Activated T-helper 1 cell treated with anti-CD3 and anti-CD28 coated beads, Interleukin-12 subunit alpha, Interleukin-12 subunit beta, Interleukin-2, Interleukin-4 antibody, amounts not matched to agents 30 ng/mL and 10 ng/mL and 1 ng/mL, durations not matched to agents 14 hours and 24 hours and 36 hours (primary cell): ENCODE measurements around the gene GGNBP2. TPM values are rescaled to one million over a fixed set of nuclear protein-coding genes. Genes with fewer than 3 reads are reported as not detected.

Experiments
- DNase-seq: peaks from one replicate; pipeline ENCODE4 v3.0.0; 2021; ENCODE audit warnings: low spot score
- H3K27ac Mint-ChIP-seq: one replicate; pipeline ENCODE4 v1.8.0; 2021; ENCODE audit warnings: mild to moderate bottlenecking, mixed read lengths
- H3K27me3 Mint-ChIP-seq: one replicate; pipeline ENCODE4 v1.8.0; 2022; ENCODE audit warnings: mild to moderate bottlenecking, moderate library complexity, mixed read lengths; ENCODE audit not compliant: insufficient read depth
- H3K36me3 Mint-ChIP-seq: one replicate; pipeline ENCODE4 v1.8.0; 2021; ENCODE audit warnings: low read depth, mixed read lengths
- H3K4me1 Mint-ChIP-seq: one replicate; pipeline ENCODE4 v1.8.0; 2021; ENCODE audit warnings: low read depth, mixed read lengths
- H3K4me3 Mint-ChIP-seq: one replicate; pipeline ENCODE4 v1.8.0; 2021; ENCODE audit warnings: mild to moderate bottlenecking, moderate library complexity, mixed read lengths
- H3K9me3 Mint-ChIP-seq: one replicate; pipeline ENCODE4 v1.8.0; 2021; ENCODE audit warnings: mixed read lengths
- intact Hi-C: fragments of 100-400 bp; cut with micrococcal nuclease; formaldehyde crosslinking; loops from one replicate; pipeline ENCODE4 v1.15.1; 2024
- total RNA-seq: library from RNA; stranded (reverse); gene quantifications from 2 replicates; pipeline ENCODE4 v1.2.3, GENCODE V29; 2022

GGNBP2 gene
- total RNA-seq, 1 donor from 2014 or later = 77.1 TPM

GRCh38 chr17:36546418-36547093 is 1.8 kb downstream of the GGNBP2 start:
- Mint-ChIP-seq H3K36me3 (peaks cover 21% of the 10 kb centered on the region), H3K4me1 (peaks cover 39% of the 10 kb centered on the region), H3K9me3 (no peaks in the 10 kb centered on the region), H3K27me3 (no peaks in the 10 kb centered on the region), H3K27ac (peak overlapping the region; percentile 92), H3K4me3 (peak overlapping the region; percentile 87)
- intact Hi-C loops = loop anchor here (5.0 kb wide), 2 partner anchors 176 to 1061 kb away; partner anchors contain the start of gene SYNRG
- no peak for DNase-seq

GRCh38 chr17:36547776-36548175 is 3.1 kb downstream of the GGNBP2 start:
- no peaks in the 10 kb centered on the region for H3K27me3 Mint-ChIP-seq
- H3K9me3 Mint-ChIP-seq = no peaks in the 10 kb centered on the region
- peaks cover 21% of the 10 kb centered on the region for H3K36me3 Mint-ChIP-seq
- H3K4me1 Mint-ChIP-seq = peaks cover 44% of the 10 kb centered on the region
- intact Hi-C loops = loop anchor here (5.0 kb wide), 2 partner anchors 175 to 1060 kb away; partner anchors contain the start of gene SYNRG
- H3K27ac Mint-ChIP-seq = peak overlapping the region; percentile 68
- H3K4me3 Mint-ChIP-seq = peak overlapping the region; percentile 87
- DNase-seq = no peak

DNA sequence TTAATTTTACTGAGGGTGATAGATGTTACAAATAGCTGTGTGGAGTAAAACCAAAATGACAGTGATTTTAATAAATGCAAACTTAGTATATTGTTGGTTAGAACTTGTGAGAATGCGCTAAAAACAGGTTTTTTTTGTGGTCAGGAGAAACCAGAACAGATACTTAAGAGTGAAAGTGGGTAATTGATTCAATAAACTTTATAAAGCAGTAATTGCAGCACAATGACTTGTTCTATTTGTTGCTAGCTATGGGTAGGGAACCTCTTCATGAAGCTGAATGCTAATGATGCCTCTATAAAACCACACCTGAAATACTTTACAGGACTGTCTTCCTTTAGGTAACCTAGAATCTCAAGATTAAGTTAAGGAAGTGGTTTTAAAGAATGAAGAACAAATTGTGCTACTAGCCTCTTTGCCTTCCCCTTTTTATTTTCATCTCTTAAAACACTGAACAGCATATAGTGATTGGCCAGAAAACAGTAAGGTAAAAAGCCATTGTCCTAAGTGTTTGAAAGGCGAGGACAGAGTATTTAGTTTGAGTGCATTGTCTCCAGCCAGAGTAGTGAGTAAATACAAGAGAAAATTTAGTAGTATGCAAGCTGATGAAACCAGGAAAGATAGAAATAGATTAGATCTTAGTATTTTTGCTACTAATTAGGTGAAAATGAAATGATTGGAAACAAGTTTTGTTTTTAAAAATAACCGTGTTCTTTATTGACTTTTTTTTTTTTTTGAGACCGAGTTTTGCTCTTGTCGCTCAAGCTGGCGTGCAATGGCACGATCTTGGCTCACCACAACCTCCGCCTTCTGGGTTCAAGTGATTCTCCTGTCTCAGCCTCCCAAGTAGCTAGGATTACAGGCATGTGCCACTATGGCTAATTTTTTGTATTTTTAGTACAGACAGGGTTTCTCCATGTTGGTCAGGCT is 6.0 kb downstream of the GGNBP2 start:
- no peak for DNase-seq
- Mint-ChIP-seq H3K4me1 (peaks cover 58% of the 10 kb centered on the region), H3K27ac (no peak overlapping the region), H3K4me3 (peak overlapping the region; percentile 41), H3K9me3 (no peaks in the 10 kb centered on the region), H3K36me3 (peaks cover 25% of the 10 kb centered on the region), H3K27me3 (no peaks in the 10 kb centered on the region)
- intact Hi-C loops = no loop called here

- H3K4me3 Mint-ChIP-seq = peak overlapping the region; percentile 6
- H3K9me3 Mint-ChIP-seq = no peaks in the 10 kb centered on the region
- DNase-seq = no peak
- no peaks in the 10 kb centered on the region for H3K27me3 Mint-ChIP-seq
- H3K36me3 Mint-ChIP-seq = peaks cover 27% of the 10 kb centered on the region
- peaks cover 41% of the 10 kb centered on the region for H3K4me1 Mint-ChIP-seq
- intact Hi-C loops = loop anchor here (2.0 kb wide), 1 partner anchor 13 kb away; no protein-coding TSS in a partner anchor
- no peak overlapping the region for H3K27ac Mint-ChIP-seq
Observed at GRCh38 chr17:36553459-36553858, 8.7 kb downstream of the GGNBP2 start.

GRCh38 chr17:36566081-36566480 is 21.4 kb downstream of the GGNBP2 start:
- DNase-seq = no peak
- H3K27ac Mint-ChIP-seq = no peak overlapping the region
- no peaks in the 10 kb centered on the region for H3K27me3 Mint-ChIP-seq
- intact Hi-C loops = loop anchor here (2.0 kb wide), 1 partner anchor 13 kb away; no protein-coding TSS in a partner anchor
- H3K36me3 Mint-ChIP-seq = peaks cover 33% of the 10 kb centered on the region
- H3K9me3 Mint-ChIP-seq = no peaks in the 10 kb centered on the region
- peaks cover 6% of the 10 kb centered on the region for H3K4me1 Mint-ChIP-seq
- no peak overlapping the region for H3K4me3 Mint-ChIP-seq

DNA sequence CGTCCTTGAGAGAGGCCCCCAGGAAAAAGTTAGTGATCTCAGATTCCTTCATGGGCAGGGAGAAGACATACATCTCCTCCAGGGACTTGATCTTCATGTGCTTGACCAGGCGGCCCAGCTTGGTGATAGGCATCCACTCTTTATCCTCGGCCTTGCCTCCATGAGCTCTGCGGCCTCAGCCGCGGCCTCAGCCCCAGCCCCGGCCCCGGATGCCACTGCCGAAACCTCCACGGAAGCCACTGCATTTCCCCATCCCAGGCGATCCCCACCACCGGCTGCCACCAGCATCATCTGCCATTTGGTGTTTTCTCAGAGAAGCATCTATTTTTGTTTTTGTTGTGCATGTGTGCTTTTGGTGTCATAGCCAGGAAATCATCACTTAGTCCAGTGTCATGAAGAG is 30.3 kb downstream of the GGNBP2 start:
- intact Hi-C loops = no loop called here
- no peaks in the 10 kb centered on the region for H3K9me3 Mint-ChIP-seq
- peaks cover 33% of the 10 kb centered on the region for H3K36me3 Mint-ChIP-seq
- no peaks in the 10 kb centered on the region for H3K27me3 Mint-ChIP-seq
- peaks cover 11% of the 10 kb centered on the region for H3K4me1 Mint-ChIP-seq
- DNase-seq = no peak
- H3K27ac Mint-ChIP-seq = no peak overlapping the region
- H3K4me3 Mint-ChIP-seq = no peak overlapping the region

GRCh38 chr17:36576793-36577192 is 32.1 kb downstream of the GGNBP2 start:
- Mint-ChIP-seq H3K4me3 (no peak overlapping the region), H3K4me1 (peaks cover 11% of the 10 kb centered on the region), H3K27me3 (no peaks in the 10 kb centered on the region), H3K36me3 (peaks cover 41% of the 10 kb centered on the region), H3K9me3 (no peaks in the 10 kb centered on the region), H3K27ac (peak overlapping the region; percentile 29)
- no peak for DNase-seq
- intact Hi-C loops = no loop called here

GRCh38 chr17:36578671-36579070 is 34.0 kb downstream of the GGNBP2 start:
- H3K27ac Mint-ChIP-seq = no peak overlapping the region
- no peaks in the 10 kb centered on the region for H3K9me3 Mint-ChIP-seq
- H3K27me3 Mint-ChIP-seq = no peaks in the 10 kb centered on the region
- no peak for DNase-seq
- intact Hi-C loops = no loop called here
- peaks cover 11% of the 10 kb centered on the region for H3K4me1 Mint-ChIP-seq
- H3K36me3 Mint-ChIP-seq = peaks cover 37% of the 10 kb centered on the region
- no peak overlapping the region for H3K4me3 Mint-ChIP-seq

DNA sequence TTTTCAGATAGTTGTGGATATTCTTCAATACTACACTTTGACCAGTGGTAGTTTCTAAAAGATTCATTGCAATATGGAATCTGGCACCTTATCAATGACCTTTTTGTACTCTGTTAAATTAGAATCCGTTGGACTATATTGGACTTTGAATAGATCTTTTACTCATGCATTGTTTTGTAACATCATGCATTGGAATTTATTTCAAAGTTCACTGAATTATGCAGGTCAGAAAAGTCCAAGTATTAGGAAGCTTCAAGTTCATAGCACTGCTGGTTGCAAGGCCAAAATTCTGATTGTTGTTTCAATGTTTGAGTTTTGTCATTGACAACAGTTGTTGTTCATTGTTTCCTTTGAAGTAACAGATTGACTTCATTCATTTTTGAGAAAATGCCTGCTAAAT is 39.1 kb downstream of the GGNBP2 start:
- H3K36me3 Mint-ChIP-seq = peaks cover 37% of the 10 kb centered on the region
- H3K4me3 Mint-ChIP-seq = no peak overlapping the region
- H3K9me3 Mint-ChIP-seq = no peaks in the 10 kb centered on the region
- no peaks in the 10 kb centered on the region for H3K4me1 Mint-ChIP-seq
- no peaks in the 10 kb centered on the region for H3K27me3 Mint-ChIP-seq
- H3K27ac Mint-ChIP-seq = no peak overlapping the region
- DNase-seq = no peak
- intact Hi-C loops = no loop called here

DNA sequence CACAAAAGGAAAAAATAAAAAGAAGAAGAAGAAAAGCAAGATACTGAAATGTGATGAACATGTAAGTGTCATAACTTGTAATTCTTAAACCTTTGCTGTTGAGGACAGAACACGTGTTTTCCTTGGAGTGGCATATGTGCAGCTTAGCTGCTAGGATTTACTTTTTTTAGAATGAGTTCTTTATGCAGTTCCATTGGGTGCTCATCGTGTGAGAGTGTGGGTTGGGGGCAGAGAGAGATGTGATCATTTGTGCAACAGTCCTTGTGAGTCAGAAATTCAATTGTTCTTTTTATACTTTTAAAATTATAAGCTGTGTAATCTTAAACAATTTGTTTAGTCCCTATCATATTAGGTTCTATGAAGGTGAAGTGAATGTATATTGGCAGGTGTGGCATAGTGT is 41.4 kb downstream of the GGNBP2 start:
- DNase-seq = no peak
- Mint-ChIP-seq H3K36me3 (peaks cover 31% of the 10 kb centered on the region), H3K27ac (no peak overlapping the region), H3K4me1 (peaks cover 12% of the 10 kb centered on the region), H3K27me3 (no peaks in the 10 kb centered on the region), H3K4me3 (no peak overlapping the region), H3K9me3 (no peaks in the 10 kb centered on the region)
- intact Hi-C loops = no loop called here

GRCh38 chr17:36590082-36590481 is 45.4 kb downstream of the GGNBP2 start:
- H3K27ac Mint-ChIP-seq = no peak overlapping the region
- no peak for DNase-seq
- peak overlapping the region; percentile 1 for H3K4me3 Mint-ChIP-seq
- H3K36me3 Mint-ChIP-seq = peaks cover 27% of the 10 kb centered on the region
- no peaks in the 10 kb centered on the region for H3K9me3 Mint-ChIP-seq
- H3K27me3 Mint-ChIP-seq = no peaks in the 10 kb centered on the region
- peaks cover 28% of the 10 kb centered on the region for H3K4me1 Mint-ChIP-seq
- intact Hi-C loops = loop anchor here (2.0 kb wide), 2 partner anchors 45 to 103 kb away; partner anchors contain the start of genes GGNBP2 and ZNHIT3

- peak within 1 kb of the TSS; percentile 85 for H3K4me3 Mint-ChIP-seq
- H3K9me3 Mint-ChIP-seq = no peaks in the 10 kb centered on the region
- peaks cover 20% of the 10 kb centered on the region for H3K36me3 Mint-ChIP-seq
- no peaks in the 10 kb centered on the region for H3K27me3 Mint-ChIP-seq
- peak within 1 kb of the TSS; percentile 65 for H3K27ac Mint-ChIP-seq
- intact Hi-C loops = loop anchor here (1.0 to 2.0 kb wide), 4 partner anchors 10 to 105 kb away; partner anchors contain the start of genes GGNBP2, MRM1 and ZNHIT3
- peak; percentile 74 for DNase-seq
- H3K4me1 Mint-ChIP-seq = peaks cover 28% of the 10 kb centered on the region
Observed at GRCh38 chr17:36591434-36592315, 47.0 kb downstream of the GGNBP2 start, which contains the start of gene DHRS11. Gene DHRS11, plus strand, starts transcription at chr17:36591879. Its CDS starts 131 bp downstream, at chr17:36592010.
